Panc1 (cell line): ENCODE measurements around the gene MAPK8IP2. TPM values are rescaled to one million over a fixed set of nuclear protein-coding genes. Genes with fewer than 3 reads are reported as not detected.

Experiments
- ATAC-seq: fragments of 200-7000 bp; cut with Tn5 transposase; 2 replicates; pipeline ENCODE4 v1.9.1; 2020; ENCODE audit warnings: mild to moderate bottlenecking, moderate library complexity
- BruUV-seq: library from RNA; stranded (reverse); fragments of 400-500 nt; replicated peaks from 2 replicates; lab custom pipeline; 2021; lab: Mats Ljungman, UMichigan
- CTCF ChIA-PET: fragments of 300-600 bp; sonication (Branson Sonifier 250); formaldehyde crosslinking; loops from one replicate; lab custom pipeline; 2022; ENCODE audit warnings: antibody characterized with exemption; lab: Charles Lee
- POLR2A ChIA-PET: fragments of 300-600 bp; sonication (Branson Sonifier 250); formaldehyde crosslinking; loops from one replicate; lab custom pipeline; 2022; ENCODE audit warnings: antibody characterized with exemption; lab: Charles Lee
- DNase-seq: peaks from one replicate; pipeline ENCODE4 v3.0.0-alpha.2; 2010; ENCODE audit warnings: low read depth, low spot score
- H3K27ac ChIP-seq: 2 replicates; pipeline ENCODE4 v1.5.1; 2011; ENCODE audit warnings: mild to moderate bottlenecking, low read length, inconsistent platforms
- H3K27me3 ChIP-seq: fragments of 200-500 bp; sonication (Bioruptor generic); 2 replicates; pipeline ENCODE4 v1.6.0; 2014; ENCODE audit warnings: low read length, inconsistent platforms; ENCODE audit not compliant: control insufficient read depth, insufficient read depth
- H3K36me3 ChIP-seq: fragments of 200-500 bp; sonication (Bioruptor generic); 2 replicates; pipeline ENCODE4 v1.5.1; 2014; ENCODE audit warnings: inconsistent platforms, mild to moderate bottlenecking, low read length, moderate library complexity; ENCODE audit not compliant: control insufficient read depth, insufficient read depth
- H3K4me1 ChIP-seq: 2 replicates; pipeline ENCODE4 v1.5.1; 2011; ENCODE audit warnings: inconsistent platforms, mild to moderate bottlenecking, low read length, moderate library complexity; ENCODE audit not compliant: control insufficient read depth, insufficient read depth
- H3K4me3 ChIP-seq, 2 experiments: 2 replicates each; pipeline ENCODE4 v1.5.1; 2011 to 2012; ENCODE audit warnings: low read depth in 2 of 2, low read length in 2 of 2, mild to moderate bottlenecking in 2 of 2, inconsistent platforms in 1 of 2, moderate library complexity in 1 of 2
- H3K9me3 ChIP-seq: fragments of 200-500 bp; sonication (Bioruptor generic); 2 replicates; pipeline ENCODE4 v1.5.1; 2014; ENCODE audit warnings: low read depth, mild to moderate bottlenecking, inconsistent platforms, low read length, moderate library complexity; ENCODE audit not compliant: control insufficient read depth, insufficient read depth
- POLR2AphosphoS5 ChIP-seq: IDR thresholded peaks from 2 replicates; pipeline ENCODE4 v1.6.1; 2012; ENCODE audit warnings: mild to moderate bottlenecking, low read depth, low read length, moderate library complexity
- SIN3A ChIP-seq: IDR thresholded peaks from 2 replicates; pipeline ENCODE4 v1.6.1; 2012; ENCODE audit warnings: low read depth, mild to moderate bottlenecking, low read length, moderate library complexity, borderline replicate concordance; ENCODE audit not compliant: insufficient read depth
- TCF7L2 ChIP-seq: IDR thresholded peaks from 2 replicates; pipeline ENCODE4 v1.6.1; 2011; ENCODE audit warnings: mild to moderate bottlenecking, low read depth, low read length, inconsistent platforms
- in situ Hi-C: cut with HindIII; loops from 2 replicates; pipeline ENCODE4 v1.10.0; 2016; ENCODE audit warnings: low sequenced_read_pairs, low pct_unique_long_range_greater_than_20kb
- intact Hi-C: fragments of 100-400 bp; cut with micrococcal nuclease; formaldehyde crosslinking; loops from one replicate; pipeline ENCODE4 v1.10.0; 2022; ENCODE audit not compliant: unreplicated experiment
- total RNA-seq: library from RNA; stranded (reverse); gene quantifications from one replicate; pipeline ENCODE4 v1.2.1, GENCODE V29; 2021; ENCODE audit not compliant: unreplicated experiment
- TF ChIP-seq, protein P1 (sequence below): fragments of 450-650 bp; IDR thresholded peaks from 2 replicates; pipeline ENCODE4 v1.5.1; 2017; ENCODE audit warnings: mild to moderate bottlenecking
- TF ChIP-seq, protein P2 (sequence below), 2 experiments: IDR thresholded peaks; 2 replicates each; pipeline ENCODE4 v1.6.1; 2011 to 2012; ENCODE audit warnings: low read depth in 2 of 2, control low read depth in 1 of 2, low read length in 1 of 2, mild to moderate bottlenecking in 1 of 2, moderate library complexity in 1 of 2; ENCODE audit not compliant: insufficient read depth in 1 of 2

MAPK8IP2 gene
- total RNA-seq, 1 experiment from 2014 or later, result 38.4 TPM

DNA sequence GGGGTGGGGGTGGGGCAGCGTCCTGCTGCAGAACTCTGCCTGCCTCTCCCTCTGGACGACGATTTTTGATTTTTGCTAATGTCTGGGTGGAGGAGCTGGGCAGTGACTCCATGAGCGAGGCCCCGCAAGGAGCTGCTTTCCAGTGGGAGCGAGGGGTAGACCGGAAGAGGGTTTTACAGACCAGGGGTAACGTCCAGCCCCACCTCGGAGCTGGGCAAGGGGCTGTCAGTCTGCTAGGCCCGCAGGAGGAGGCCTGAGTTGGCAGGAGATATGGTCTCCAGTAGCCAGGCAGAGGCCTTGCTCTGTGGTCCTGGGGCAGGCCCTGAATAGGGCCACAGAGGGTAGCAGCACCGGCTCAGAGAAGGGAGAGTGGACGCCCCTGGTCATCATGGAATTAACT lies 9.0 kb downstream of the MAPK8IP2 start:
- Histone ChIP-seq H3K9me3 (no peaks in the 10 kb centered on the region), H3K4me1 (peaks cover 7% of the 10 kb centered on the region; the same call in 1 of the 2 replicates), H3K27me3 (no peaks in the 10 kb centered on the region), H3K36me3 (no peaks in the 10 kb centered on the region), H3K4me3 (no peak overlapping the region), H3K27ac (no peak overlapping the region)
- ChIA-PET CTCF (no interaction called here), POLR2A (no interaction called here)
- TF ChIP-seq SIN3A, result no peak
- TF ChIP-seq, protein P1, sequence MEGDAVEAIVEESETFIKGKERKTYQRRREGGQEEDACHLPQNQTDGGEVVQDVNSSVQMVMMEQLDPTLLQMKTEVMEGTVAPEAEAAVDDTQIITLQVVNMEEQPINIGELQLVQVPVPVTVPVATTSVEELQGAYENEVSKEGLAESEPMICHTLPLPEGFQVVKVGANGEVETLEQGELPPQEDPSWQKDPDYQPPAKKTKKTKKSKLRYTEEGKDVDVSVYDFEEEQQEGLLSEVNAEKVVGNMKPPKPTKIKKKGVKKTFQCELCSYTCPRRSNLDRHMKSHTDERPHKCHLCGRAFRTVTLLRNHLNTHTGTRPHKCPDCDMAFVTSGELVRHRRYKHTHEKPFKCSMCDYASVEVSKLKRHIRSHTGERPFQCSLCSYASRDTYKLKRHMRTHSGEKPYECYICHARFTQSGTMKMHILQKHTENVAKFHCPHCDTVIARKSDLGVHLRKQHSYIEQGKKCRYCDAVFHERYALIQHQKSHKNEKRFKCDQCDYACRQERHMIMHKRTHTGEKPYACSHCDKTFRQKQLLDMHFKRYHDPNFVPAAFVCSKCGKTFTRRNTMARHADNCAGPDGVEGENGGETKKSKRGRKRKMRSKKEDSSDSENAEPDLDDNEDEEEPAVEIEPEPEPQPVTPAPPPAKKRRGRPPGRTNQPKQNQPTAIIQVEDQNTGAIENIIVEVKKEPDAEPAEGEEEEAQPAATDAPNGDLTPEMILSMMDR, result no peak
- no peak for TF ChIP-seq TCF7L2
- TF ChIP-seq, protein P2, sequence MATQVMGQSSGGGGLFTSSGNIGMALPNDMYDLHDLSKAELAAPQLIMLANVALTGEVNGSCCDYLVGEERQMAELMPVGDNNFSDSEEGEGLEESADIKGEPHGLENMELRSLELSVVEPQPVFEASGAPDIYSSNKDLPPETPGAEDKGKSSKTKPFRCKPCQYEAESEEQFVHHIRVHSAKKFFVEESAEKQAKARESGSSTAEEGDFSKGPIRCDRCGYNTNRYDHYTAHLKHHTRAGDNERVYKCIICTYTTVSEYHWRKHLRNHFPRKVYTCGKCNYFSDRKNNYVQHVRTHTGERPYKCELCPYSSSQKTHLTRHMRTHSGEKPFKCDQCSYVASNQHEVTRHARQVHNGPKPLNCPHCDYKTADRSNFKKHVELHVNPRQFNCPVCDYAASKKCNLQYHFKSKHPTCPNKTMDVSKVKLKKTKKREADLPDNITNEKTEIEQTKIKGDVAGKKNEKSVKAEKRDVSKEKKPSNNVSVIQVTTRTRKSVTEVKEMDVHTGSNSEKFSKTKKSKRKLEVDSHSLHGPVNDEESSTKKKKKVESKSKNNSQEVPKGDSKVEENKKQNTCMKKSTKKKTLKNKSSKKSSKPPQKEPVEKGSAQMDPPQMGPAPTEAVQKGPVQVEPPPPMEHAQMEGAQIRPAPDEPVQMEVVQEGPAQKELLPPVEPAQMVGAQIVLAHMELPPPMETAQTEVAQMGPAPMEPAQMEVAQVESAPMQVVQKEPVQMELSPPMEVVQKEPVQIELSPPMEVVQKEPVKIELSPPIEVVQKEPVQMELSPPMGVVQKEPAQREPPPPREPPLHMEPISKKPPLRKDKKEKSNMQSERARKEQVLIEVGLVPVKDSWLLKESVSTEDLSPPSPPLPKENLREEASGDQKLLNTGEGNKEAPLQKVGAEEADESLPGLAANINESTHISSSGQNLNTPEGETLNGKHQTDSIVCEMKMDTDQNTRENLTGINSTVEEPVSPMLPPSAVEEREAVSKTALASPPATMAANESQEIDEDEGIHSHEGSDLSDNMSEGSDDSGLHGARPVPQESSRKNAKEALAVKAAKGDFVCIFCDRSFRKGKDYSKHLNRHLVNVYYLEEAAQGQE (IDR thresholded peaks at IDR 0.05; ENCODE audit: insufficient read depth in 1 of 2, low read depth in 2 of 2, low read length in 1 of 2), result no peak
- TF ChIP-seq POLR2AphosphoS5, result no peak
- DNase-seq, result no peak
- intact Hi-C loops (no loop called here), in situ Hi-C loops (no loop called here)
- no peak for ATAC-seq
- no TSS peak for BruUV-seq

DNA sequence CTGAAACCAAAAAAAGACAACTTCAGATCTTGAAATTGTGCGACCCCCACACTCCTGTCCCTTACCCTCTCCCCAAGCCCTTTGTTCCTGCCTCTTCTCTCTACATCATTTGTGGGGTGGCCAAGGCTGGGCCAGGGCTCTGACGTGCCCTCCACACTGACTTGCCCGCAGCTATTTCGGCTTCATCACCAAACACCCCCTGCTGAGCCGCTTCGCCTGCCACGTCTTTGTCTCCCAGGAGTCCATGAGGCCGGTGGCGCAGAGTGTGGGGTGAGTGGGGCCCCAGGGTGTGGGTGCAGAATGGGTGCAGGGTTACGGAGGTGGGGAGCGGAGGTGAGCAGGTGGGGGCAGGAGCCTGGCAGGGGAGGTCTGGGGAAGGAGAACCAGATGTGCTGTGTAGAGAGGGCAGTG lies 9.5 kb downstream of the MAPK8IP2 start:
- H3K36me3 ChIP-seq, result no peaks in the 10 kb centered on the region
- no peak overlapping the region for H3K27ac ChIP-seq
- ChIA-PET POLR2A (no interaction called here), CTCF (no interaction called here)
- DNase-seq (no peak), ATAC-seq (no peak)
- H3K27me3 ChIP-seq, result no peaks in the 10 kb centered on the region
- H3K9me3 ChIP-seq, result no peaks in the 10 kb centered on the region
- H3K4me1 ChIP-seq, result peaks cover 7% of the 10 kb centered on the region; the same call in 1 of the 2 replicates
- in situ Hi-C loops (no loop called here), intact Hi-C loops (no loop called here)
- no peak overlapping the region for H3K4me3 ChIP-seq
- no TSS peak for BruUV-seq
- TF ChIP-seq, protein P2 (IDR thresholded peaks at IDR 0.05; ENCODE audit: insufficient read depth in 1 of 2, low read depth in 2 of 2, low read length in 1 of 2), result no peak
- TF ChIP-seq SIN3A (no peak), TCF7L2 (no peak), POLR2AphosphoS5 (no peak)
